D721Med (cell line): ENCODE results near the gene KIAA1755.

Experiments
- DNase-seq: peaks from one replicate; pipeline ENCODE4 v3.0.0; 2011; ENCODE audit warnings: low spot score; ENCODE audit not compliant: insufficient read length
- FAIRE-seq: peaks from 2 replicates; lab custom pipeline; 2011; peaks lifted over from hg19 to GRCh38; lab: Jason Lieb, UNC
- TF ChIP-seq, protein P1 (sequence below): IDR thresholded peaks from 2 replicates; pipeline ENCODE4 v1.5.1; 2012; ENCODE audit warnings: mild to moderate bottlenecking, control low read depth; ENCODE audit not compliant: insufficient read depth; ENCODE audit errors: missing control alignments

The KIAA1755 gene

DNA sequence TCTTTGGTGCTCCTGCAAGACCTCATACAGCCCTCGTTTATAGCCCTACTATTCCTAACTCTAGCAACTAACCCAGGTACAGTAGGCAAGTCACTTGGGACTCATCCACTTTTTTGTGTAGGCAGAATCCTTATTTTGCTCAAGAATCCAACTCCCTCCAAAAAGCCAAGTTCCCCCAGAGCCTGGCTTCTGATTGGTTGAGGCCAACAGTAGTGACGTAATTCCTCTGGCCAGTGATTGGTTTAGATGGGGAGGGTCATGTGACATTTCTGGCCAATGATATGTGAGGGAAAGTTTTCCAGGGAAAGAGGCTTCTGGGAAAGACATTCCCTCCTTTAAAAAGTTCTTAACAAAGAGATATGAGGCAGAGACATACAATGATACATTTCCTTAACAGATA, 32.1 kb downstream of the KIAA1755 start:
- TF ChIP-seq, protein P1, sequence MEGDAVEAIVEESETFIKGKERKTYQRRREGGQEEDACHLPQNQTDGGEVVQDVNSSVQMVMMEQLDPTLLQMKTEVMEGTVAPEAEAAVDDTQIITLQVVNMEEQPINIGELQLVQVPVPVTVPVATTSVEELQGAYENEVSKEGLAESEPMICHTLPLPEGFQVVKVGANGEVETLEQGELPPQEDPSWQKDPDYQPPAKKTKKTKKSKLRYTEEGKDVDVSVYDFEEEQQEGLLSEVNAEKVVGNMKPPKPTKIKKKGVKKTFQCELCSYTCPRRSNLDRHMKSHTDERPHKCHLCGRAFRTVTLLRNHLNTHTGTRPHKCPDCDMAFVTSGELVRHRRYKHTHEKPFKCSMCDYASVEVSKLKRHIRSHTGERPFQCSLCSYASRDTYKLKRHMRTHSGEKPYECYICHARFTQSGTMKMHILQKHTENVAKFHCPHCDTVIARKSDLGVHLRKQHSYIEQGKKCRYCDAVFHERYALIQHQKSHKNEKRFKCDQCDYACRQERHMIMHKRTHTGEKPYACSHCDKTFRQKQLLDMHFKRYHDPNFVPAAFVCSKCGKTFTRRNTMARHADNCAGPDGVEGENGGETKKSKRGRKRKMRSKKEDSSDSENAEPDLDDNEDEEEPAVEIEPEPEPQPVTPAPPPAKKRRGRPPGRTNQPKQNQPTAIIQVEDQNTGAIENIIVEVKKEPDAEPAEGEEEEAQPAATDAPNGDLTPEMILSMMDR = no peak
- FAIRE-seq (no peak), DNase-seq (no peak)

DNA sequence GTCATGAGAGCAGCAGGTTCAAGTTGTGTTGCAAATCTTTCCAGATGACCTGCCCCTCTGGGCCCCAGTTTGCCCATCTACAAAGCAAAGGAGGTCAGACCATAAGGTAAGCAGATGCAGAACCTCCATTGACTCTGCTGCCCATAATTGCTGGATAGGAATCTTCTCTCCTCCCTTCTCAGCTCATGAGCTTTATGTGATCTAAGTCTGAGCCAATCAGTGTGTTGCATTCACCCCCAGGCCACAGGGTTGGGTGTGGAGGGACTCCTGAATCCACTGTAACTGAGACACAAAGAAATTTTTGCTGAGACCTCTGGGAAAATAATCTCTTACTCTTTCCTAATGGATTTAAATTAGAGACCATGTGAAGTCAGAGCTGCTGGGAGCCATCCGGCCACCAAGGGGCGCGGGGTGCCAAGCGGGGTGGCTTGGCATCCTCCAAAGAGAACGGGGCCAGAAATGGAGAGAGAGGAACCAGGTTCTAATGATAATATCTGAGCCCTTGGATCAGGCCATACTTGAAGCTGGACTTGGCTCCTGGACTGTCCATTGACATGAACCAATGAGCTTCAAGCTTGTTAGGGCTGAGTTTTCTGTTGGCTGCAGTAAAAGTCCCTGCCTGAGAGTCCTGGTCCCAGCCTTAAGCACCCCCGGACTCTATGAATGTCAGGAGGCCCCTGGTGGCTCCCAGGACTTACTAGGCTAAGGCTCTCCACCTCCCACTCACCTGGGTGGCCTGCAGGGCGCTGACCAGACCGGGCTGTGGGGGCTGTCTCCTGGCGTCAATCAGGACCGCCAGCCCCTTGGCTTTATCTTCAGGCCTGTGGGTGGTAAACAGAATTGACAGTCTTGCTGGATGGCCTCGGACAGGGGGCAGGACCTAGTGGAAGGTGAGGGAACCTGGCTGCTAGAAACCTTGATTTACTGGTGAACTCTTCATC, 32.8 kb downstream of the KIAA1755 start:
- FAIRE-seq = no peak

DNA sequence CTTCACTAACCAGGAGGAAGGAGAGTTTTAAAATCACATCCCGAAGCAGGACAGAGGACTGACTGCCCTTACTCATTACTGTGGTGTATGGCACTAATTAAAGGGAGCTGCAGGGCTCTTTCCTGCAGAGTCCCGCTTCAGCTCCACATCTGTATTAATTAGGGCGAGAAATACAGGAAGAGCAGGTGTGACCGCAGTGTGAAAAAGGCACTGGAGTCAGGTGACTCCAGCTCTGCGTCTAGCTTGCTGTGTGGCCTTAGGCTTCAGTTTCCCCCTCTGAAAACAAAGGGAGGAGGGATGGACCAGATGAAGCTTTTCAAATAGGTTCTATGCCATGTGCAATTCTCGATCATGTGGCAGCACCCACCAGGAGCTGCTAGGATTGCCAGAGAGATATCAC, 34.0 kb downstream of the KIAA1755 start:
- DNase-seq = no peak
- TF ChIP-seq, protein P1 = no peak
- FAIRE-seq = no peak

More for the DNA sequence above, 32.8 kb downstream of the KIAA1755 start:
- TF ChIP-seq, protein P1 = no peak
- no peak for DNase-seq

DNA sequence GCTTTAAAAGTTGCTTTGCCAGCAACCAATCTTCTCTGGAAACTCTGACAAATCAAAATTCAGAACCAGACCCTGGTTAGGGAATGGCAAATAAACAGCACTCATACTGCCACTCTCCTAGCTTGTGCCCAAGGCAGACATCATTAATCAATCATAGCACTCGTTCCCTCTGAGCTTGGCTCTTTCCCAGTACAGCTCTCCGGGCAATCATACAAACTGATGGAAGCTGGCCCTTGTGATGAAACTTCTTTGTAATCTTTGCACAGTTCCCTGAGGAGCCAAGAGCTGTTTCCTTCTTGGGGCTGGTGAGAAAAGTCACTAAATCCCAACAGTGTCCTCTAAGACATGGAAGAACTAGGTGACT, 34.7 kb downstream of the KIAA1755 start:
- FAIRE-seq (no peak), DNase-seq (no peak)
- TF ChIP-seq, protein P1 = no peak

DNA sequence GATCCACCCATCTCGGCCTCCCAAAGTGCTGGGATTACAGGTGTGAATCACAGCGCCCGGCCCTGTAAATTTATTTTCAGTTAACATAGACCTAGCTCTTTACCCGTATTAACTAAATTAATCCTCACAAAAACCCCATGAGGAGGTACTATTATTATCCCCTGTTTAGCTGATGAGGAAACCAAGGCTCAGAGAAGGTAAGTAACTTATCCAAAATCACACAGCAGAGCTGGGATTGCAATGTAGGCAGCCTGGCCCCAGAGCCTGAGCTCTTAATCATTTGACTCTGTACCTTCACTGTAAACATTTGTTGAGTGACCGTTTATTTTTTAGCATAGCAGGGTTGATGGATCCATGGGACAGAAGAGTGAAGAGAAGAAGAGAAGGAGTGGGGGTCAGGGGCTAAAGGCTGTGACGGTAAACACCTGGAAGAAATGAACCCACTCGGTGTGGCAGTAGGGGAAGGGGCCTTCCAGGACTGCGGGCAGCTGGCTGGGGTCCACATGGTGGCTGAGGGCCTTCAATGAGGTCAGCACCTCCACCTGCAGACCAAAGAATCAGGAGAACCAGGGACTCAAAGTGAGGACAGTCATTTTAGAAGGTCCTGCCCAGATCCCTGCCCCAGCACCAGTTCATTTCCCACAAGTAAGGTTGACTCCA, 35.2 kb downstream of the KIAA1755 start:
- TF ChIP-seq, protein P1 = no peak
- FAIRE-seq (no peak), DNase-seq (no peak)

DNA sequence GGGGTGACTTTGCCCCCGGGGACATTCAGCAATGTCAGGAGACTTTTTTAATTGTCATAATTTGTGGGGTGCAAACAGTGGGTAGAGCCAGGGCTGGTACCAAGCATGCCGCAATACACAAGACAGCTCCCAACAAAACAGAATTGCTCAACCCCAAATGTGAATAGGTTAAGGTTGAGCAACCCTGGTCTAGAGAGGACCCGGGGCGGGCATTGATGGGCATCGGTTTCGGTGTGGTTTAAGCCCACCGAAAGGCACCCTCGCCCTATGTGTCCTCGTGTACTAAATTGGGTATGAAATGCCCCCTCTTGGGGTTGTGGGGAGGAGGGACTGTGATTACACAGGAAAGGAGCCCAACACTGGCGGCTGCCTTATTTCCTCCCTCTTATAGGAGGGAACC, 36.0 kb downstream of the KIAA1755 start:
- DNase-seq (no peak), FAIRE-seq (no peak)
- TF ChIP-seq, protein P1 = no peak

DNA sequence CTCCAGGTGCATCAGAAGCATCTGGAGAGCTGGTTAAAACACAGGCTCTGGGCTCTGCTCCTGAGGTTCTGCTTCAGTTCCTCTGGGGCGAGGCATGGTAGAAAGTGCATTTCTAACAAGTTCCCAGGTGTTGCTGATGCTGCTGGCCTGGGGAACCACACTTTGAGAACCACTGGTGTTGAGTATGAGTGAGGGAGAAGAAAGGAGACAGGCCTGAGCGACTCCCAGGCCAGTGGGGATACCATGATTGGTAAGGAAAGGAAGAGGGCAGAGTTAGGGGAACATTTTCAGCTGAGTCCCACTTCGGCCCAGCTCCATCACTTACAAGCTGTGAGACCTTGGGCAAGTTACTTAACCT, 36.8 kb downstream of the KIAA1755 start:
- FAIRE-seq = no peak
- TF ChIP-seq, protein P1 = no peak
- DNase-seq = no peak
